Natural killer cell (primary cell): ENCODE results near the gene ANAPC7. TPM values are rescaled to one million over a fixed set of nuclear protein-coding genes. Genes with fewer than 3 reads are reported as not detected.
"Not testable (repeated sequence)": the region's sequence is repeated elsewhere in the genome, so short reads cannot be mapped to it uniquely, and the experiment has no call there.

ENCODE experiments used
- ATAC-seq, 3 donors: fragments of 150-1000 bp in 2 of 3; fragments of 200-7000 bp in 1 of 3; cut with Tn5 transposase; 1 replicate in 1 of 3; 2 replicates in 2 of 3; pipeline ENCODE4 v1.10.0; 2021; ENCODE audit warnings: mild to moderate bottlenecking in 2 of 3, moderate library complexity in 2 of 3
- DNase-seq, 2 donors: peaks; one replicate each; pipeline versions ENCODE4 v3.0.0 to v3.0.0-alpha.2; 2013 to 2021; ENCODE audit warnings: mixed read lengths in 1 of 2
- H3K27ac ChIP-seq: one replicate; pipeline ENCODE4 v1.5.1; 2013; ENCODE audit warnings: mild to moderate bottlenecking, low read length
- H3K27me3 ChIP-seq: one replicate; pipeline ENCODE4 v1.6.1; 2013; ENCODE audit warnings: low read length; ENCODE audit not compliant: control insufficient read depth, insufficient read depth
- H3K36me3 ChIP-seq: one replicate; pipeline ENCODE4 v1.6.1; 2013; ENCODE audit warnings: low read length; ENCODE audit not compliant: control insufficient read depth, insufficient read depth
- H3K4me1 ChIP-seq: one replicate; pipeline ENCODE4 v1.6.1; 2013; ENCODE audit warnings: low read length; ENCODE audit not compliant: control insufficient read depth, insufficient read depth
- H3K4me3 ChIP-seq: one replicate; pipeline ENCODE4 v1.5.1; 2013; ENCODE audit warnings: low read length
- H3K9me3 ChIP-seq: one replicate; pipeline ENCODE4 v1.6.1; 2013; ENCODE audit warnings: low read length; ENCODE audit not compliant: control insufficient read depth, insufficient read depth
- H3K27ac Mint-ChIP-seq, 2 donors: one replicate each; pipeline ENCODE4 v1.8.0; 2022; ENCODE audit warnings: mild to moderate bottlenecking in 2 of 2, mixed read lengths in 2 of 2, moderate library complexity in 1 of 2
- H3K27me3 Mint-ChIP-seq, 2 donors: one replicate each; pipeline ENCODE4 v1.8.0; 2022; ENCODE audit warnings: low read depth in 2 of 2, mixed read lengths in 2 of 2
- H3K36me3 Mint-ChIP-seq: one replicate; pipeline ENCODE4 v1.8.0; 2022; ENCODE audit warnings: mixed read lengths
- H3K4me1 Mint-ChIP-seq, 2 donors: one replicate each; pipeline ENCODE4 v1.8.0; 2022; ENCODE audit warnings: mixed read lengths in 2 of 2
- H3K4me3 Mint-ChIP-seq: one replicate; pipeline ENCODE4 v1.8.0; 2022; ENCODE audit warnings: mild to moderate bottlenecking, moderate library complexity, mixed read lengths
- H3K9me3 Mint-ChIP-seq, 2 donors: one replicate each; pipeline ENCODE4 v1.8.0; 2022; ENCODE audit warnings: mixed read lengths in 2 of 2
- CTCF ChIP-seq: fragments of 200-600 bp; IDR thresholded peaks from one replicate; pipeline ENCODE4 v1.8.0; 2022; ENCODE audit warnings: antibody characterized with exemption
- WGBS: methylation state at CpG from one replicate; pipeline ENCODE4 v1.1.7; 2013; ENCODE audit warnings: missing lambda C conversion rate; ENCODE audit not compliant: insufficient coverage; 5-methylcytosine and 5-hydroxymethylcytosine counted together
- intact Hi-C: fragments of 100-400 bp; cut with micrococcal nuclease; formaldehyde crosslinking; loops from one replicate; pipeline ENCODE4 v1.14.2; 2022
- total RNA-seq, 4 donors: library from RNA; stranded (reverse); fragments of 120-200 nt in 1 of 4; gene quantifications; one replicate each; pipeline versions ENCODE4 v1.2.3 to v1.2.4, GENCODE V29; 2013 to 2022

The ANAPC7 gene
- total RNA-seq, 3 donors from 2014 or later (not counting 1 experiment from before 2014, with no cell fraction given), result 46.5 to 77.0 (median 50.4) TPM

DNA sequence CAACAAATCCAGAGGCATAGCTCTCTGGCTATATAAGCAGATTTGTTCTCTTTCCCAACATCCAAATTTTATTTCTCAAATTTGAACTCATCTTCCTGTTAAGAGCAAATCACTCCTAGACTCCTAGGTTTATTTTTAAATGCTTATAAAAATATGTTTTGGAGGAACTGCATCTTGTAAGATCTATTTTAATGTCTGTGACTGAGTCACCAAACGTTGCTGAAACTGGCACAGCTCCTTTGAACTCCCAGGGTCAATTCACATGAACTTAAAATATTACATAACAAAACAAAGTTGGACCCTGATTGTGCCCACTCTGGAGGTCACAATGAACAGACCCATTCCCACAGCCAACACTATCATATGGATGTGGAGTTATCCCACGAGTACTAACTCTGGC is 23.9 kb downstream of the ANAPC7 start:
- Mint-ChIP-seq H3K27me3 (no peaks in the 10 kb centered on the region), H3K27ac (no peak overlapping the region), H3K4me1 (no peaks in the 10 kb centered on the region), H3K36me3 (peaks cover 6% of the 10 kb centered on the region), H3K4me3 (no peak overlapping the region), H3K9me3 (no peaks in the 10 kb centered on the region)
- ATAC-seq, result no peak
- Histone ChIP-seq H3K27ac (no peak overlapping the region), H3K27me3 (no peaks in the 10 kb centered on the region), H3K36me3 (peaks cover 70% of the 10 kb centered on the region), H3K9me3 (no peaks in the 10 kb centered on the region), H3K4me3 (no peak overlapping the region), H3K4me1 (no peaks in the 10 kb centered on the region)
- no peak for DNase-seq
- no peak for TF ChIP-seq CTCF
- WGBS, result 85% methylated on average over 2 of the region's 2 CpGs
- intact Hi-C loops, result no loop called here

- Histone ChIP-seq H3K4me1 (no peaks in the 10 kb centered on the region), H3K4me3 (no peak overlapping the region), H3K27me3 (no peaks in the 10 kb centered on the region), H3K36me3 (peaks cover 72% of the 10 kb centered on the region), H3K9me3 (no peaks in the 10 kb centered on the region), H3K27ac (no peak overlapping the region)
- no peak for ATAC-seq
- Mint-ChIP-seq H3K27me3 (no peaks in the 10 kb centered on the region), H3K36me3 (peaks cover 6% of the 10 kb centered on the region), H3K4me1 (no peaks in the 10 kb centered on the region), H3K27ac (no peak overlapping the region), H3K9me3 (no peaks in the 10 kb centered on the region), H3K4me3 (no peak overlapping the region)
- TF ChIP-seq CTCF, result no peak
- intact Hi-C loops, result no loop called here
- WGBS, result 98% methylated on average over 3 of the region's 3 CpGs
- DNase-seq, result no peak
Observed at GRCh38 chr12:110379197-110379596, 24.3 kb downstream of the ANAPC7 start.

DNA sequence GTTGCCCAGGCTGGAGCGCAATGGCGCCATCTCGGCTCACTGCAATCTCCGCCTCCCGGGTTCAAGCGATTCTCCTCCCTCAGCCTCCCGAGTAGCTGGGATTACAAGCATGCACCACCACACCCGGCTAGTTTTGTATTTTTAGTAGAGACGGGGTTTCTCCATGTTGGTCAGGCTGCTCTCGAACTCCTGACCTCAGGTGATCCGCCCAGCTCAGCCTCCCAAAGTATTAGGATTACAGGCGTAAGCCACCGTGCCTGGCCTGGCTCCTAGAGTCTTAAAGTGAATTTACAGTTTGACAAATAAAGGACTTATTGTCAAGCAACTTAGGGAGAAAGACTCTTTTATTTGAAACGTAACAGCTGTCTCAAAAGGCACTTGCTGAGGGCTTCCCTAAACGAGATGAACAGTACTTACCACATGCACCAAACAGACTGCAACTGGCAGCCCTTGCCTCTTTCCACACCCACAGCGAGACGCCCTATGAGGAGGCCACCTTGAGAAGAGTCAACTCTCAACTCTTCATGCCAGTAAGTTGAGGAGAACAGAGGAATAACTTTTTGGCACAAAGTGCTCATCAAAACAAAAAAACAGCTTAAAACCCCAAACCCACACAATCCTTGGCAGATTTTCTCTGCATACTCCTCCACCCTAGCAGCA is 25.2 kb downstream of the ANAPC7 start:
- H3K4me1 ChIP-seq, ATAC-seq, H3K4me3 Mint-ChIP-seq, H3K27me3 ChIP-seq, H3K4me3 ChIP-seq, H3K4me1 Mint-ChIP-seq, H3K27ac Mint-ChIP-seq, H3K27me3 Mint-ChIP-seq, intact Hi-C loops, H3K36me3 Mint-ChIP-seq, H3K9me3 Mint-ChIP-seq, H3K9me3 ChIP-seq, H3K27ac ChIP-seq, DNase-seq: not testable (repeated sequence)
- WGBS, result 97% methylated on average over 17 of the region's 17 CpGs
- H3K36me3 ChIP-seq, result peaks cover 81% of the 10 kb centered on the region

DNA sequence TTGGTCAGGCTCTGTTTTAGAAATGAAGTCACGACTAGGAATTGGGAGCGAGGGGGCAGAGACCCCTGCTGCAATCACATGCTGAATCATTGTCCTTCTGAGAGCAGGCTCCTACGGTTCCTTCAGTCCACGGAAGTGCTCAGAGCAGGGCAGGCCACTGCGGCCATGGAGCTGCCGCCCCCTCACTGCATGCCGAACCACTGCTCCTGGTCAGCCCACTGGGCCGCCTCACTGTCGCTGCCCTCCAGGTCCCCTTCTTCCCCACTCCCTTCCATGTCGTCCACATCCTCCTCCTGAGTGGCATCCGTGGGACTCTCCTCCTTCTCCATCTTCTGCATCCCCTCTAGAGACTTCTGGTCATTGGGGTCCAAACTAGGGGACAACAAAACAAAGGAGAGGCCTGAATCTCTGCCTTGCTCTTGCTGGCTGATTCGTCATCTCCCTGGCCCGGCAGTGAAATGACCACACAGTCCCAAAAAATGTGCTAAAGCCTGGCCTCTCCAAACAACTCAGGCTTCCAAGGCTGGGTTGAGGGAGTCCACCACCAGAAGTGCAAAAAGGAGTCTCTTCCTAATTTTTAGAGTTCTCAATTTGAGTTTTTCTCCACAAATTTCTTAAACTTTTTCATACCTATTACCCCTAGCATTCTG is 29.4 kb downstream of the ANAPC7 start:
- ATAC-seq (no peak), DNase-seq (no peak)
- Histone ChIP-seq H3K27ac (no peak overlapping the region), H3K27me3 (no peaks in the 10 kb centered on the region), H3K4me1 (peaks cover 14% of the 10 kb centered on the region), H3K36me3 (peaks cover 63% of the 10 kb centered on the region), H3K4me3 (no peak overlapping the region), H3K9me3 (no peaks in the 10 kb centered on the region)
- intact Hi-C loops, result no loop called here
- no peaks in the 10 kb centered on the region for H3K9me3 Mint-ChIP-seq
- H3K27me3 Mint-ChIP-seq, result no peaks in the 10 kb centered on the region
- no peaks in the 10 kb centered on the region for H3K4me1 Mint-ChIP-seq
- H3K36me3 Mint-ChIP-seq, result no peaks in the 10 kb centered on the region
- WGBS, result 97% methylated on average over 13 of the region's 13 CpGs
- no peak overlapping the region for H3K4me3 Mint-ChIP-seq
- H3K27ac Mint-ChIP-seq, result no peak overlapping the region
- no peak for TF ChIP-seq CTCF
